ES-I3 (cell line): ENCODE data around the gene SELENBP1.

Experiments
- H3K36me3 ChIP-seq: 2 replicates; pipeline ENCODE4 v1.6.1; 2013; ENCODE audit warnings: mild to moderate bottlenecking, low read length, control low read depth, moderate library complexity; ENCODE audit not compliant: insufficient read depth
- H3K4me1 ChIP-seq: 2 replicates; pipeline ENCODE4 v1.6.1; 2013; ENCODE audit warnings: mild to moderate bottlenecking, control low read depth, low read length; ENCODE audit not compliant: insufficient read depth
- H3K9ac ChIP-seq: 2 replicates; pipeline ENCODE4 v1.6.1; 2013; ENCODE audit warnings: low read depth, mild to moderate bottlenecking, low read length, moderate library complexity
- H3K9me3 ChIP-seq: 2 replicates; pipeline ENCODE4 v1.6.1; 2013; ENCODE audit warnings: mild to moderate bottlenecking, low read length, moderate library complexity; ENCODE audit not compliant: control insufficient read depth, insufficient read depth

SELENBP1 gene

GRCh38 chr1:151372058-151372934 lies at the start of gene SELENBP1:
Gene SELENBP1, minus strand, starts transcription at chr1:151372705. Its CDS starts 64 bp downstream, at chr1:151372641.
- Histone ChIP-seq H3K36me3 (no peaks in the 10 kb centered on the region), H3K4me1 (peaks cover 7% of the 10 kb centered on the region; the same call in 1 of the 2 replicates), H3K9ac (peak within 1 kb of the TSS; percentile 75), H3K9me3 (no peaks in the 10 kb centered on the region)

GRCh38 chr1:151419819-151420218 lies 47.3 kb upstream of the SELENBP1 start:
- no peaks in the 10 kb centered on the region for H3K9me3 ChIP-seq
- H3K9ac ChIP-seq: no peak overlapping the region
- H3K36me3 ChIP-seq: peaks cover 37% of the 10 kb centered on the region
- H3K4me1 ChIP-seq: no peaks in the 10 kb centered on the region

- Histone ChIP-seq H3K9ac (no peak overlapping the region), H3K36me3 (peaks cover 30% of the 10 kb centered on the region), H3K4me1 (no peaks in the 10 kb centered on the region), H3K9me3 (no peaks in the 10 kb centered on the region)
Observed at GRCh38 chr1:151418081-151418480, 45.6 kb upstream of the SELENBP1 start.

GRCh38 chr1:151416231-151416630 lies 43.7 kb upstream of the SELENBP1 start:
- no peaks in the 10 kb centered on the region for H3K9me3 ChIP-seq
- peaks cover 34% of the 10 kb centered on the region for H3K36me3 ChIP-seq
- H3K4me1 ChIP-seq: no peaks in the 10 kb centered on the region

GRCh38 chr1:151411884-151412283 lies 39.4 kb upstream of the SELENBP1 start:
- Histone ChIP-seq H3K4me1 (no peaks in the 10 kb centered on the region), H3K9ac (no peak overlapping the region), H3K9me3 (no peaks in the 10 kb centered on the region), H3K36me3 (peaks cover 40% of the 10 kb centered on the region)

More at GRCh38 chr1:151416231-151416630, 43.7 kb upstream of the SELENBP1 start:
- H3K9ac ChIP-seq: no peak overlapping the region

- Histone ChIP-seq H3K9ac (no peak overlapping the region), H3K36me3 (peaks cover 38% of the 10 kb centered on the region), H3K9me3 (no peaks in the 10 kb centered on the region), H3K4me1 (no peaks in the 10 kb centered on the region)
Observed at GRCh38 chr1:151408891-151409290, 36.4 kb upstream of the SELENBP1 start.

GRCh38 chr1:151407304-151407703 lies 34.8 kb upstream of the SELENBP1 start:
- no peaks in the 10 kb centered on the region for H3K9me3 ChIP-seq
- H3K36me3 ChIP-seq: peaks cover 35% of the 10 kb centered on the region
- H3K9ac ChIP-seq: no peak overlapping the region
- no peaks in the 10 kb centered on the region for H3K4me1 ChIP-seq

GRCh38 chr1:151406176-151406575 lies 33.7 kb upstream of the SELENBP1 start:
- Histone ChIP-seq H3K9me3 (no peaks in the 10 kb centered on the region), H3K9ac (no peak overlapping the region), H3K4me1 (no peaks in the 10 kb centered on the region), H3K36me3 (peaks cover 27% of the 10 kb centered on the region)

- Histone ChIP-seq H3K4me1 (no peaks in the 10 kb centered on the region), H3K9ac (no peak overlapping the region), H3K36me3 (peaks cover 19% of the 10 kb centered on the region), H3K9me3 (no peaks in the 10 kb centered on the region)
Observed at GRCh38 chr1:151405187-151405951, 32.9 kb upstream of the SELENBP1 start.

GRCh38 chr1:151403612-151404011 lies 31.1 kb upstream of the SELENBP1 start:
- H3K9ac ChIP-seq: no peak overlapping the region
- no peaks in the 10 kb centered on the region for H3K4me1 ChIP-seq
- peaks cover 16% of the 10 kb centered on the region for H3K36me3 ChIP-seq
- H3K9me3 ChIP-seq: no peaks in the 10 kb centered on the region

GRCh38 chr1:151402764-151403163 lies 30.3 kb upstream of the SELENBP1 start:
- H3K9me3 ChIP-seq: no peaks in the 10 kb centered on the region
- no peaks in the 10 kb centered on the region for H3K4me1 ChIP-seq
- peaks cover 16% of the 10 kb centered on the region for H3K36me3 ChIP-seq
- H3K9ac ChIP-seq: no peak overlapping the region

GRCh38 chr1:151401860-151402259 lies 29.4 kb upstream of the SELENBP1 start:
- Histone ChIP-seq H3K9me3 (no peaks in the 10 kb centered on the region), H3K9ac (no peak overlapping the region), H3K36me3 (peaks cover 16% of the 10 kb centered on the region), H3K4me1 (no peaks in the 10 kb centered on the region)

GRCh38 chr1:151401125-151401788 lies 28.8 kb upstream of the SELENBP1 start:
- peaks cover 10% of the 10 kb centered on the region for H3K36me3 ChIP-seq
- no peak overlapping the region for H3K9ac ChIP-seq
- no peaks in the 10 kb centered on the region for H3K9me3 ChIP-seq
- no peaks in the 10 kb centered on the region for H3K4me1 ChIP-seq
